Gastrocnemius medialis (tissue), 4 donors: ENCODE results near the gene SNRPF. TPM values are rescaled to one million over a fixed set of nuclear protein-coding genes. Genes with fewer than 3 reads are reported as not detected.

Experiments used
- ATAC-seq, 2 donors: fragments of 150-250 bp; one replicate each; pipeline ENCODE4 v1.9.1; 2016
- DNase-seq, 2 donors: peaks; one replicate each; pipeline ENCODE4 v3.0.0-alpha.2; 2019
- H3K27ac ChIP-seq, 4 donors: fragments of 200-600 bp; sonication (generic); 1 replicate in 1 of 4; 2 replicates in 3 of 4; pipeline ENCODE4 v1.5.1; 2016 to 2018; ENCODE audit warnings: mild to moderate bottlenecking in 2 of 4, moderate library complexity in 1 of 4
- H3K27me3 ChIP-seq, 3 donors: fragments of 200-600 bp; sonication (generic) in 2 of 3; 1 replicate in 1 of 3; 2 replicates in 2 of 3; pipeline versions ENCODE4 v1.5.1 to v1.6.0; 2016 to 2019; ENCODE audit warnings: mild to moderate bottlenecking in 1 of 3, moderate library complexity in 1 of 3
- H3K36me3 ChIP-seq, 2 donors: fragments of 200-600 bp; sonication (generic) in 1 of 2; one replicate each; pipeline ENCODE4 v1.5.1; 2017 to 2018
- H3K4me1 ChIP-seq, 2 donors: fragments of 200-600 bp; sonication (generic) in 1 of 2; one replicate each; pipeline ENCODE4 v1.5.1; 2016 to 2017; ENCODE audit warnings: mild to moderate bottlenecking in 2 of 2
- H3K4me3 ChIP-seq, 4 donors: fragments of 200-600 bp; sonication (generic) in 3 of 4; 1 replicate in 1 of 4; 2 replicates in 3 of 4; pipeline ENCODE4 v1.5.1; 2016 to 2019; ENCODE audit warnings: mild to moderate bottlenecking in 2 of 4
- H3K9me3 ChIP-seq, 3 donors: fragments of 200-600 bp; sonication (generic) in 2 of 3; 1 replicate in 1 of 3; 2 replicates in 2 of 3; pipeline ENCODE4 v1.5.1; 2016 to 2019
- CTCF ChIP-seq, 5 experiments: fragments of 450-650 bp in 3 of 5; fragments of 200-600 bp in 2 of 5; sonication (generic) in 2 of 5; IDR thresholded peaks in 4 of 5; conservative IDR thresholded peaks in 1 of 5; 1 replicate in 4 of 5; 2 replicates in 1 of 5; pipeline ENCODE4 v1.5.1; 2016 to 2019; ENCODE audit warnings: antibody characterized with exemption in 5 of 5, mild to moderate bottlenecking in 3 of 5, moderate library complexity in 3 of 5
- POLR2A ChIP-seq, 2 donors: fragments of 450-650 bp; IDR thresholded peaks; one replicate each; pipeline ENCODE4 v1.6.1; 2017; ENCODE audit warnings: antibody characterized with exemption in 2 of 2, mild to moderate bottlenecking in 2 of 2, moderate library complexity in 2 of 2
- in situ Hi-C, 4 donors: fragments of 200-750 bp; cut with MboI; loops; one replicate each; pipeline versions ENCODE4 v1.15.0 to v1.8.0; 2017; ENCODE audit warnings: low sequenced_read_pairs in 4 of 4
- intact Hi-C: fragments of 100-400 bp; cut with DNase I; formaldehyde crosslinking; loops from one replicate; pipeline ENCODE4 v1.15.1; 2023; ENCODE audit warnings: low total_unique reads
- total RNA-seq, 4 donors: library from RNA; depleted of rRNA; stranded (reverse); fragments of >200 nt; gene quantifications; one replicate each; pipeline versions ENCODE4 v1.1.0 to v1.2.3, GENCODE V29; 2016

Gene SNRPF
- total RNA-seq, 4 donors from 2014 or later: 2.3 to 4.6 (median 3.4) TPM

- ATAC-seq (no peak), DNase-seq (no peak)
- no peak overlapping the region for H3K4me3 ChIP-seq
- no peak overlapping the region for H3K27ac ChIP-seq
- H3K4me1 ChIP-seq: peaks cover 18% of the 10 kb centered on the region in 2 donors
- no peaks in the 10 kb centered on the region for H3K27me3 ChIP-seq
- intact Hi-C loops (no loop called here), in situ Hi-C loops (no loop called here)
- no peaks in the 10 kb centered on the region for H3K9me3 ChIP-seq
- H3K36me3 ChIP-seq: peaks cover 0 to 35% of the 10 kb centered on the region in 2 donors
- TF ChIP-seq CTCF (IDR thresholded peaks at IDR 0.05 in 4 of 5, conservative IDR thresholded peaks at IDR 0.05 in 1 of 5): no peak
- no peak for TF ChIP-seq POLR2A (IDR thresholded peaks at IDR 0.05)
Observed at GRCh38 chr12:95862038-95862437, 3.3 kb downstream of the SNRPF start.

DNA sequence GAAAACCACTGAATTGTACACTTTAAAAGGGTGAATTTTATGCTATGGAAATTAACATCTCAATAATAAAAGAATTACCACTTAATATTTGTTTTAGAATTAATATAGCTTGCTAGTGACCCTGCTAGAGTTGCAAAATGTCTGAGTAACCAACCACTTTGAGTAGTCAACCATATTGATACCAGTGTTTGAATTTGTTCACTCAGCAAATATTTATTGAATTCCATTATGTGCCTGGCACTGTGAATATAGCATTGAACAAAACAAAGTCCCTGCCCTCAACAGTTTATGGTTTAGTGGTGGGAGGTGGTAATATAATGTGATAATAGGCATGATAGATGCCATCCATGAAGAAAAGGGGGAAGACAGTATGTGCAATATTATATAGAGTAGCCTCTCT lies 4.6 kb downstream of the SNRPF start:
- TF ChIP-seq POLR2A (IDR thresholded peaks at IDR 0.05) (no peak), CTCF (IDR thresholded peaks at IDR 0.05 in 4 of 5, conservative IDR thresholded peaks at IDR 0.05 in 1 of 5) (no peak)
- peaks cover 14 to 15% of the 10 kb centered on the region in 2 donors for H3K4me1 ChIP-seq
- H3K4me3 ChIP-seq: no peak overlapping the region
- in situ Hi-C loops: no loop called here
- DNase-seq: no peak
- H3K9me3 ChIP-seq: no peaks in the 10 kb centered on the region
- no peak overlapping the region for H3K27ac ChIP-seq
- peaks cover 0 to 43% of the 10 kb centered on the region in 2 donors for H3K36me3 ChIP-seq
- no peaks in the 10 kb centered on the region for H3K27me3 ChIP-seq
- ATAC-seq: no peak
- intact Hi-C loops: no loop called here

DNA sequence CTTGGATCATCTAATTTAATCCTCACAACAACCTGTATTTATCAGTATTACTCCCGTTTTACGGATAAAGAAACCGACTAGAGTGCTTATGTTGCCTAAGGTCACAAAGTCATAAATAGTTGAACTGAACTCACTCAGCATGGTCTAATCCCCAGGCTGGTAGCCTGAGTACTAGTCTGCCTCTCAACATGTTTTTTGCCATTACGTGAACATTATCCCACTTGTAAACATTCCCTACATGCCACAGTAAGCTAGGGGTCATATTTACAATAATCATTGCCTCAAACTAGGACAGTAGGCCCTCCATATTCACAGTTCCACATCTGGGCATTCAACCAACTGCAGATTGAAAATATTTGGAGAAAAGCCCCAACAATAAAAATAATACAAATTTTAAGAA lies 12.1 kb downstream of the SNRPF start:
- Histone ChIP-seq H3K9me3 (no peaks in the 10 kb centered on the region), H3K27me3 (no peaks in the 10 kb centered on the region), H3K4me3 (no peak overlapping the region), H3K27ac (no peak overlapping the region), H3K36me3 (peaks cover 0 to 29% of the 10 kb centered on the region in 2 donors), H3K4me1 (no peaks in the 10 kb centered on the region)
- intact Hi-C loops: no loop called here
- ATAC-seq (no peak), DNase-seq (no peak)
- in situ Hi-C loops: no loop called here
- no peak for TF ChIP-seq POLR2A (IDR thresholded peaks at IDR 0.05)

DNA sequence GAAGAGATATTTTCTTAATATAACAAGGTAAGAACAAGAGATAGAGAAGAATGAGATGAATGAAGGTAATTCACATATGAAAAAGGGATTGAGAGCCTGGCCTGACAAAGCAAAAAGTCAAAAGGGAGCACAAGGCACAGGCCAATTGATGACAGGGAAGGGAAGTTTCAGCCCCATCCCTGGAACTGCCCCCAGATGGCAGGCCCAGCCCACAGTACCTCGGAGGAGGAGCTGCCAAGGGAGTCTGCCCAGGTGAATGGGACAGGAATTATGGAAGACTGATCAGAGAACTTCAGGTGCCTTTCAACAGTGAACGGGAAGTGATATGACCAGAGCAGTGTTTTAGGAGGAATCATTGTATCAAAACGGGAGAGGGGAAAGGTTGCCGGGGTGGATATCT lies 15.7 kb downstream of the SNRPF start:
- no peak for DNase-seq
- in situ Hi-C loops (no loop called here), intact Hi-C loops (no loop called here)
- H3K4me1 ChIP-seq: no peaks in the 10 kb centered on the region
- H3K27me3 ChIP-seq: no peaks in the 10 kb centered on the region
- ATAC-seq: no peak
- no peak overlapping the region for H3K27ac ChIP-seq
- peaks cover 0 to 10% of the 10 kb centered on the region in 2 donors for H3K36me3 ChIP-seq
- H3K4me3 ChIP-seq: no peak overlapping the region
- H3K9me3 ChIP-seq: no peaks in the 10 kb centered on the region
- no peak for TF ChIP-seq POLR2A (IDR thresholded peaks at IDR 0.05)

DNA sequence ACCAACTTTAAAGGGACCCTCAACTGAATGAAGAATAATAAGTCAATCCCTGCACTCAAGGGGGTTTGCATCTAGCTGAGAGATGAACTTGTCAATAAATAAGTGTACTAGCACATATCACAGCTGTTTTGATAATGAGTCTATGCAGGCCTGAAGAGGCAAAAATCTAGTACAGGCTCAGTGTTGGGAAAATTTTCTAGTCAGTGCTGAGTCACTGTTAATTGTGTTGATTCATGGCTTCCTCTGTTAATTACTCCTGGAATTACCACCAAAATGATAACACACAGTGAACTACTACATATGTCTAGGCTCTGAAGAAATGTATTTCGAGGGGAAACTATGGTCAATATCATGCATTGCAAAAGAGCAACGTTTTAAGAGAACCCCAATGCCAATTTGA lies 18.9 kb downstream of the SNRPF start:
- Histone ChIP-seq H3K36me3 (no peaks in the 10 kb centered on the region), H3K27me3 (no peaks in the 10 kb centered on the region), H3K4me1 (peaks cover 0 to 5% of the 10 kb centered on the region in 2 donors), H3K9me3 (no peaks in the 10 kb centered on the region), H3K27ac (no peak overlapping the region), H3K4me3 (no peak overlapping the region)
- intact Hi-C loops: no loop called here
- in situ Hi-C loops: no loop called here
- ATAC-seq: no peak
- no peak for DNase-seq
- TF ChIP-seq CTCF (IDR thresholded peaks at IDR 0.05 in 4 of 5, conservative IDR thresholded peaks at IDR 0.05 in 1 of 5) (no peak), POLR2A (IDR thresholded peaks at IDR 0.05) (no peak)

DNA sequence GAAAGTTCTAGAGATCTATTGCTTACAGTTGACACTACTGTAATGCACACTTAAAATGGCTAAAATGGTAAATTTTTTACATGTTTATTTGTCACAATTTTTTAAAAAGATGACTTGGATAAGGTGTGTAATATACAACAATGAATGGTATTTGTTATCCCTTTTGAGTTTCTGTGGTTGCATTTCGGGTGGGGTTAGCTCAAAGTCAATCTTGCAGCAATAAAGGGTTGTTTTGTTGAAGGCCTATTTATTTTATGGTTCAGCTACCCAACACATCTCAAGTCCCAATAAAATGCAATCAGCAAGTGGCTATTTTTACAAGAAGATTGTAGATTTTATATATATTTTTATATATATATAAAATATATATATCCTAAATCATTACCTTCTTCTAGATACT lies 22.1 kb downstream of the SNRPF start:
- intact Hi-C loops (no loop called here), in situ Hi-C loops (no loop called here)
- peaks cover 0 to 5% of the 10 kb centered on the region in 2 donors for H3K4me1 ChIP-seq
- no peaks in the 10 kb centered on the region for H3K9me3 ChIP-seq
- no peak overlapping the region for H3K4me3 ChIP-seq
- no peak for TF ChIP-seq POLR2A (IDR thresholded peaks at IDR 0.05)
- TF ChIP-seq CTCF (IDR thresholded peaks at IDR 0.05 in 4 of 5, conservative IDR thresholded peaks at IDR 0.05 in 1 of 5): no peak
- no peak for ATAC-seq
- H3K27me3 ChIP-seq: no peaks in the 10 kb centered on the region
- no peaks in the 10 kb centered on the region for H3K36me3 ChIP-seq
- no peak overlapping the region for H3K27ac ChIP-seq
- DNase-seq: no peak
